Left ventricle myocardium inferior (tissue), 1 donor: ENCODE results near the gene EHBP1. TPM values are rescaled to one million over a fixed set of nuclear protein-coding genes. Genes with fewer than 3 reads are reported as not detected.

Source experiments
- DNase-seq: peaks from one replicate; pipeline ENCODE4 v3.0.0-alpha.2; 2020
- H3K27ac ChIP-seq: fragments of 200-600 bp; replicated peaks from 2 replicates; pipeline ENCODE4 v1.8.0; 2021
- H3K27me3 ChIP-seq: fragments of 200-600 bp; 2 replicates; pipeline ENCODE4 v1.8.0; 2021; ENCODE audit warnings: low read depth
- H3K36me3 ChIP-seq: fragments of 200-600 bp; 2 replicates; pipeline ENCODE4 v1.8.0; 2021
- H3K4me1 ChIP-seq: fragments of 200-600 bp; 2 replicates; pipeline ENCODE4 v1.8.0; 2021
- H3K4me3 ChIP-seq: fragments of 200-600 bp; 2 replicates; pipeline ENCODE4 v1.8.0; 2021; ENCODE audit warnings: mild to moderate bottlenecking, moderate library complexity
- H3K9me3 ChIP-seq: fragments of 200-600 bp; replicated peaks from 2 replicates; pipeline ENCODE4 v1.8.0; 2021
- intact Hi-C: fragments of 100-400 bp; cut with micrococcal nuclease; formaldehyde crosslinking; loops from one replicate; pipeline ENCODE4 v1.11.0; 2022
- total RNA-seq: library from RNA; stranded (reverse); fragmentation: NEBNext Ultra II Directional; extraction: Animal tissue kit (Norgen Biotek cat#: 25700); gene quantifications from one replicate; pipeline ENCODE4 v1.2.1, GENCODE V29; 2021
- TF ChIP-seq, protein P1 (sequence below): fragments of 200-600 bp; IDR thresholded peaks from 2 replicates; pipeline ENCODE4 v1.8.0; 2021; ENCODE audit warnings: antibody characterized with exemption, mild to moderate bottlenecking, borderline replicate concordance
- donor health status: DM: no; HTN: yes; CAD: no; lungs with severe emphysema.

The EHBP1 gene
- total RNA-seq, 1 donor from 2014 or later = 20.4 TPM

DNA sequence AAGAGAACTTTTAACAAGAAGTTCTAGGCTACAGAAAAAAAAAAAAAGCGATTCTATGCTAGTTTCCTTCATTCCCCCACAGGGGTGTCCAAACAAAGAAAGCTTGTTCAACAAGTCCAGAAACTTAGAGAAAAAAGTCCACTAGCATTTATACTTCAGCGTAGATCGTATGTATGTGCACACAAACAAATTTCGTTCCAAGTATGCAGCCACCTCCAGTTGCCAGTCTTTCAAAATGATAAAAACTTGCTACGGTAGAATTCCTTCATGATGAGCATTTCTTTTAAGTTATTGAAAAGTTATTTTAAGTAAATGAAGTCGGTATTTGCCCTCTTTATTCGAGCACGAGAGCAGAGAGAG is 341.4 kb downstream of the EHBP1 start:
- H3K9me3 ChIP-seq = no peaks in the 10 kb centered on the region
- H3K27ac ChIP-seq = no peak overlapping the region
- no peak for DNase-seq
- H3K36me3 ChIP-seq = peaks cover 16% of the 10 kb centered on the region
- peaks cover 46% of the 10 kb centered on the region for H3K4me1 ChIP-seq
- peaks cover 100% of the 10 kb centered on the region for H3K27me3 ChIP-seq
- intact Hi-C loops = no loop called here
- no peak overlapping the region for H3K4me3 ChIP-seq
- TF ChIP-seq, protein P1, sequence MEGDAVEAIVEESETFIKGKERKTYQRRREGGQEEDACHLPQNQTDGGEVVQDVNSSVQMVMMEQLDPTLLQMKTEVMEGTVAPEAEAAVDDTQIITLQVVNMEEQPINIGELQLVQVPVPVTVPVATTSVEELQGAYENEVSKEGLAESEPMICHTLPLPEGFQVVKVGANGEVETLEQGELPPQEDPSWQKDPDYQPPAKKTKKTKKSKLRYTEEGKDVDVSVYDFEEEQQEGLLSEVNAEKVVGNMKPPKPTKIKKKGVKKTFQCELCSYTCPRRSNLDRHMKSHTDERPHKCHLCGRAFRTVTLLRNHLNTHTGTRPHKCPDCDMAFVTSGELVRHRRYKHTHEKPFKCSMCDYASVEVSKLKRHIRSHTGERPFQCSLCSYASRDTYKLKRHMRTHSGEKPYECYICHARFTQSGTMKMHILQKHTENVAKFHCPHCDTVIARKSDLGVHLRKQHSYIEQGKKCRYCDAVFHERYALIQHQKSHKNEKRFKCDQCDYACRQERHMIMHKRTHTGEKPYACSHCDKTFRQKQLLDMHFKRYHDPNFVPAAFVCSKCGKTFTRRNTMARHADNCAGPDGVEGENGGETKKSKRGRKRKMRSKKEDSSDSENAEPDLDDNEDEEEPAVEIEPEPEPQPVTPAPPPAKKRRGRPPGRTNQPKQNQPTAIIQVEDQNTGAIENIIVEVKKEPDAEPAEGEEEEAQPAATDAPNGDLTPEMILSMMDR = no peak

DNA sequence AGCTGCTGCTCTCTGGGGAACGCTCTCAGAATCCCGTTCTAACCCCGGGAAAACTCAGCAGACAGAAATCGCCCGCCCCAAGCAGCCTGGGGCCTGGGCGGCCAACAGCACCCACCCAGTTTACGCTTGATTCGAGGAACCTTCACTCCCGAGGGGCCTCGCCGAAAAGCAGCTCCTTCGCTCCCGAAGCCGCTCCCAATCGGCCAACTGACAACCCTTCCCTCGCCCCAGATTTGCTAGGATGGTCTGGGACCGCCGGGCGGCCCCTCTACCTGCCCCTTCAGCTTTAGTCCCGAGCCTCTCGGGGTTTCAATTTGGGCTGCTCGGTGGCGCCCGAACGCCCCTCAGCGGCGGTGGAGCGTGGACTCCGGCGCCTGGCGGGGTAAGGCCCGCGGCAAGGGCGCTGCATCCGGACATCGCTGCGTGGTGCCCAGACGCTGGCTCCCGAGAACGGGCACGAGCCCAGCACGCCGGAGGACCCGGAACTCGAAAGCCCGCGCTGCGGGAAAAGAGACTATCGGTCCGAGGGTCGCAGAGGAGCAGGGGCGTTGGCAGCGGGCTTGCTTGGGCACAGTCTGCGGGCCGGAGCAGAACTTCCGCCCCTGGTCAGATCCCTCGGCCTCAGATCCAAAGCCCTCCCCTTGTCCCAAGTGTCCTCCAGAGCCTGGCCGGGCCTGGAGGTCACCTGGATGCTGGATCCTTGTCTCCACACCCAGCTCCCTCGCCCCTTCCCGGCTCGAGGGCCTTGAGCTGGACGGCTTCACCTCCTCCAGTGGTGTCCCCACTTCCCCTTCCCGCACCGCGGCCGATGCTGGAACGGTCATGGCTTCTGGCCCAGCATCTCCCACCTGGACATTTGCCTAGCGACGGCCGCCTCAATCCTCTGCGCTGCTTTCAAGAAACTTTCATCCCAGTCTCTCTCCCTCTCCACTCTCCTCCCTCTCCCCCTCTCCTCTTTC is 342.1 kb downstream of the EHBP1 start:
- Histone ChIP-seq H3K4me1 (peaks cover 46% of the 10 kb centered on the region), H3K27ac (no peak overlapping the region), H3K4me3 (peak overlapping the region; percentile 48), H3K36me3 (peaks cover 16% of the 10 kb centered on the region), H3K9me3 (no peaks in the 10 kb centered on the region), H3K27me3 (peaks cover 100% of the 10 kb centered on the region)
- no peak for DNase-seq
- intact Hi-C loops = no loop called here
- TF ChIP-seq, protein P1 = no peak

- no peak overlapping the region for H3K27ac ChIP-seq
- peaks cover 100% of the 10 kb centered on the region for H3K27me3 ChIP-seq
- intact Hi-C loops = no loop called here
- peak overlapping the region; percentile 48 for H3K4me3 ChIP-seq
- H3K36me3 ChIP-seq = peaks cover 16% of the 10 kb centered on the region
- TF ChIP-seq, protein P1 = no peak
- H3K4me1 ChIP-seq = peaks cover 47% of the 10 kb centered on the region
- H3K9me3 ChIP-seq = no peaks in the 10 kb centered on the region
- DNase-seq = no peak
These were observed 343.1 kb downstream of the EHBP1 start for GRCh38 chr2:63048367-63049171.

GRCh38 chr2:63049211-63049969 is 343.9 kb downstream of the EHBP1 start:
- DNase-seq = no peak
- Histone ChIP-seq H3K36me3 (peaks cover 16% of the 10 kb centered on the region), H3K4me3 (peak overlapping the region; percentile 69), H3K4me1 (peaks cover 55% of the 10 kb centered on the region), H3K9me3 (no peaks in the 10 kb centered on the region), H3K27me3 (peaks cover 100% of the 10 kb centered on the region), H3K27ac (no peak overlapping the region)
- intact Hi-C loops = no loop called here
- TF ChIP-seq, protein P1 = no peak

- peak overlapping the region; percentile 69 for H3K4me3 ChIP-seq
- DNase-seq = no peak
- no peaks in the 10 kb centered on the region for H3K9me3 ChIP-seq
- TF ChIP-seq, protein P1 = no peak
- H3K36me3 ChIP-seq = peaks cover 12% of the 10 kb centered on the region
- H3K27ac ChIP-seq = no peak overlapping the region
- intact Hi-C loops = no loop called here
- H3K27me3 ChIP-seq = peaks cover 100% of the 10 kb centered on the region
- peaks cover 60% of the 10 kb centered on the region for H3K4me1 ChIP-seq
These were observed 344.4 kb downstream of the EHBP1 start for GRCh38 chr2:63049970-63050333.
